Liver (tissue), 9 donors: ENCODE data around the gene CHSY1. TPM values are rescaled to one million over a fixed set of nuclear protein-coding genes. Genes with fewer than 3 reads are reported as not detected.
A peak's percentile ranks its signal among the peaks of the same experiment; 100 is the strongest.

Experiments
- DNase-seq: peaks from one replicate; pipeline ENCODE4 v3.0.0-alpha.2; 2017; ENCODE audit warnings: low spot score
- H3K27ac ChIP-seq, 2 donors: one replicate each; pipeline ENCODE4 v1.7.0; 2013; ENCODE audit warnings: inconsistent platforms in 2 of 2, low read length in 2 of 2, control low read depth in 1 of 2, low read depth in 1 of 2, mild to moderate bottlenecking in 1 of 2
- H3K27me3 ChIP-seq, 4 donors: one replicate each; pipeline versions ENCODE4 v1.6.1 to v1.7.0; 2013; ENCODE audit warnings: low read length in 3 of 4, inconsistent platforms in 1 of 4, mild to moderate bottlenecking in 1 of 4, moderate library complexity in 1 of 4; ENCODE audit not compliant: control insufficient read depth in 4 of 4, insufficient read depth in 4 of 4
- H3K36me3 ChIP-seq, 4 donors: one replicate each; pipeline versions ENCODE4 v1.6.1 to v1.7.0; 2013; ENCODE audit warnings: low read length in 3 of 4, mild to moderate bottlenecking in 3 of 4, low read depth in 1 of 4, moderate library complexity in 1 of 4; ENCODE audit not compliant: control insufficient read depth in 4 of 4, insufficient read depth in 3 of 4
- H3K4me1 ChIP-seq, 4 donors: one replicate each; pipeline versions ENCODE4 v1.6.1 to v1.7.0; 2013; ENCODE audit warnings: low read length in 3 of 4, mild to moderate bottlenecking in 3 of 4, moderate library complexity in 1 of 4; ENCODE audit not compliant: control insufficient read depth in 4 of 4, insufficient read depth in 4 of 4
- H3K4me3 ChIP-seq, 3 donors: one replicate each; pipeline versions ENCODE4 v1.6.1 to v1.7.0; 2013; ENCODE audit warnings: low read length in 3 of 3, control low read depth in 1 of 3, low read depth in 1 of 3, mild to moderate bottlenecking in 1 of 3
- H3K9ac ChIP-seq, 2 donors: one replicate each; pipeline ENCODE4 v1.7.0; 2013; ENCODE audit warnings: low read length in 2 of 2, mild to moderate bottlenecking in 2 of 2, moderate library complexity in 2 of 2, control low read depth in 1 of 2, low read depth in 1 of 2
- H3K9me3 ChIP-seq, 4 donors: one replicate each; pipeline versions ENCODE4 v1.6.1 to v1.7.0; 2013; ENCODE audit warnings: low read length in 3 of 4; ENCODE audit not compliant: control insufficient read depth in 4 of 4
- EGR1 ChIP-seq, 2 donors: IDR thresholded peaks; 2 replicates each; pipeline ENCODE4 v1.6.1; 2016 to 2018; ENCODE audit warnings: antibody characterized with exemption in 2 of 2, low read depth in 2 of 2
- FOXA1 ChIP-seq: IDR thresholded peaks from 2 replicates; pipeline ENCODE4 v1.6.1; 2016; ENCODE audit warnings: antibody characterized with exemption
- FOXA2 ChIP-seq: IDR thresholded peaks from 2 replicates; pipeline ENCODE4 v1.6.1; 2016; ENCODE audit warnings: antibody characterized with exemption
- GABPA ChIP-seq, 2 donors: IDR thresholded peaks in 1 of 2; conservative IDR thresholded peaks in 1 of 2; 2 replicates each; pipeline ENCODE4 v1.6.1; 2016; ENCODE audit warnings: antibody characterized with exemption in 2 of 2, mild to moderate bottlenecking in 1 of 2, moderate library complexity in 1 of 2
- HNF4A ChIP-seq, 2 donors: conservative IDR thresholded peaks; 2 replicates each; pipeline ENCODE4 v1.6.1; 2016; ENCODE audit warnings: antibody characterized with exemption in 2 of 2, mild to moderate bottlenecking in 2 of 2
- JUND ChIP-seq, 2 donors: IDR thresholded peaks; 2 replicates each; pipeline ENCODE4 v1.6.1; 2016; ENCODE audit warnings: antibody characterized with exemption in 2 of 2
- RAD21 ChIP-seq, 2 donors: IDR thresholded peaks; 2 replicates each; pipeline ENCODE4 v1.6.1; 2016; ENCODE audit warnings: antibody characterized with exemption in 2 of 2, mild to moderate bottlenecking in 2 of 2
- RXRA ChIP-seq, 2 donors: IDR thresholded peaks; 2 replicates each; pipeline ENCODE4 v1.6.1; 2017 to 2018; ENCODE audit warnings: antibody characterized with exemption in 2 of 2, mild to moderate bottlenecking in 1 of 2
- TAF1 ChIP-seq: conservative IDR thresholded peaks from 2 replicates; pipeline ENCODE4 v1.6.1; 2016; ENCODE audit warnings: antibody characterized with exemption, mild to moderate bottlenecking
- YY1 ChIP-seq: IDR thresholded peaks from 2 replicates; pipeline ENCODE4 v1.6.1; 2016; ENCODE audit warnings: antibody characterized with exemption, mild to moderate bottlenecking
- WGBS: extraction: QIAGEN DNeasy Blood & Tissue Kit; methylation state at CpG from one replicate; pipeline ENCODE4 v1.1.7; 2013; 5-methylcytosine and 5-hydroxymethylcytosine counted together
- polyA plus RNA-seq, 2 donors: library from polyadenylated mRNA; stranded (reverse) in 1 of 2; unstranded in 1 of 2; fragments of 200-250 nt in 1 of 2; fragments of >200 nt in 1 of 2; fragmentation: Nextera tagmentation in 1 of 2; extraction: Ambion mirVana in 1 of 2; gene quantifications; one replicate each; pipeline versions ENCODE4 v1.2.1 to v1.2.3, GENCODE V29; 2013 to 2015
- total RNA-seq, 2 donors: library from RNA; depleted of rRNA; stranded (reverse); fragments of >200 nt; gene quantifications; one replicate each; pipeline ENCODE4 v1.2.3, GENCODE V29; 2014
- TF ChIP-seq, protein P1 (sequence below): IDR thresholded peaks from 2 replicates; pipeline ENCODE4 v1.6.1; 2016; ENCODE audit warnings: antibody characterized with exemption
- TF ChIP-seq, protein P2 (sequence below): IDR thresholded peaks from 2 replicates; pipeline ENCODE4 v1.6.1; 2016; ENCODE audit warnings: antibody characterized with exemption
- TF ChIP-seq, protein P3 (sequence below): IDR thresholded peaks from 2 replicates; pipeline ENCODE4 v1.6.1; 2016; ENCODE audit warnings: antibody characterized with exemption
- TF ChIP-seq, protein P4 (sequence below): fragments of 150-350 bp; IDR thresholded peaks from 2 replicates; pipeline ENCODE4 v1.5.1; 2017; ENCODE audit warnings: improper control_type of control experiment, low read depth, low read length; ENCODE audit not compliant: missing input control
- donor health status: healthy.
- donor health status: healthy.
- donor health status: healthy.
- donor health status: healthy.
- donor health status: healthy.

The CHSY1 gene
- total and polyA plus RNA-seq, 4 donors = 1.4 to 12.3 (median 6.6) TPM

DNA sequence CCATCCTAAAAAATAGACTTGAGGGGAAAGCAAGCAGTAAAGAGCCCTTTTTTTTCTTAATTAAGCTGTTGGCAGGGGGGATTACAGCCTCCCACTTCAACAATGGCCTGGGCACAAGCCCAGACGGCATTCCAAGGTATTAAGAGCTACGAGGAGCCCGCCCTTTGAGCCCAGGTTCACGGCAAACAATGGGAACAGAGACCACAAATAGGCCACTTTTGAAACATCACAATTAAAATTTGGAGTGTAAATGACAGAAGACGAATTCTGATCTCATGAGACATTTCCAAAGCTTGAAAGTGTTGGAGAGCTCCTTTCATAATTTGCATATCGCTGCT, 8.9 kb downstream of the CHSY1 start:
- no peak for DNase-seq
- Histone ChIP-seq H3K36me3 (no peaks in the 10 kb centered on the region), H3K27me3 (no peaks in the 10 kb centered on the region), H3K9me3 (no peaks in the 10 kb centered on the region), H3K4me1 (peaks cover 0 to 10% (median 2%) of the 10 kb centered on the region in 4 donors), H3K27ac (peak overlapping the region; percentile 17 to 47), H3K9ac (no peak overlapping the region), H3K4me3 (no peak overlapping the region)
- WGBS = 77% methylated on average over 6 of the region's 6 CpGs
- no peak for TF ChIP-seq FOXA2

DNA sequence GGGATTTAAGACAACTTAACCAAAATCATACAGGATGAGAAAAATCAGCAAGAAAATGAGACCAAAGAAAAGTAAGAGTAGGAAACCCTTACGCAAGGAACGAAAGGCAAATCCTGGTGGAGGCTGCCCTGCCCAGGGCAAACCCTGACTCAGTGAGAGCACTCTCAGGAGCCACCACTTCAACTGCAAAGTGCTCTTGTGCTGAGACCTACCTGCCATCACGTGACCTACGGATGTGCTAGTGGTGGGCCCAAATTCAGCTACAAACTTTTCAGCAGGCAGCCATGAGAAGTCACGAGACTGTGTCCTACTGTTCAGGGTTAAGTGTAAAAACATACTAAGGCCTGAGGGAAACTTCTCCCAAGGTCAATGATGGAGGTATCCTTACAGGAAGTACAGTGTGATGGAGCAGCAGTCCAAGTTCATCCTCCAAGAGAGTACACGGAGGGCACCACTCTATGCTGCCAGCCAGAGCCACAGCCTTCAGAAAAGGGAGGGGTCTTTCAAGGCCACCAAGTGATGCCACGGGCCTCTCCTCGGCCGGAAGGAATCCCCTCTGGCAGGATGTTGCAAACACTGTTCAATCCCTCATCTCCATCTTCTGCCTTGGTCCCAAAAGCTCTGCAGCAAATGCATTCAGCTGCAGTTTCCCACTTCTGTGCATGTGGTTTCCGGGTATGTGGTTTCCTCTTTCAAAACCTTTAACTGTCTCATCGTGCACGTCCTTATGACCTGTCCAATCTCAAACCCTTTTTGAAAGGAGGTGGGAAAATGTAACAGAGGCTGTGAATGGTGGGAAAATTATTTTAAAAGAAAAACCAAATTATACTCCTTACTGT, 9.5 kb downstream of the CHSY1 start:
- H3K4me3 ChIP-seq = no peak overlapping the region
- H3K27ac ChIP-seq = peak overlapping the region; percentile 17 to 64
- no peaks in the 10 kb centered on the region for H3K9me3 ChIP-seq
- H3K4me1 ChIP-seq = peaks cover 0 to 10% (median 2%) of the 10 kb centered on the region in 4 donors
- no peaks in the 10 kb centered on the region for H3K27me3 ChIP-seq
- H3K36me3 ChIP-seq = no peaks in the 10 kb centered on the region
- DNase-seq = no peak
- no peak overlapping the region for H3K9ac ChIP-seq
- 69% methylated on average over 12 of the region's 12 CpGs for WGBS
- no peak for TF ChIP-seq JUND (IDR thresholded peaks at IDR 0.05)
- TF ChIP-seq RAD21 (IDR thresholded peaks at IDR 0.05) = no peak
- no peak for TF ChIP-seq FOXA2
- TF ChIP-seq, protein P1, sequence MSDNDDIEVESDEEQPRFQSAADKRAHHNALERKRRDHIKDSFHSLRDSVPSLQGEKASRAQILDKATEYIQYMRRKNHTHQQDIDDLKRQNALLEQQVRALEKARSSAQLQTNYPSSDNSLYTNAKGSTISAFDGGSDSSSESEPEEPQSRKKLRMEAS = no peak
- TF ChIP-seq, protein P2, sequence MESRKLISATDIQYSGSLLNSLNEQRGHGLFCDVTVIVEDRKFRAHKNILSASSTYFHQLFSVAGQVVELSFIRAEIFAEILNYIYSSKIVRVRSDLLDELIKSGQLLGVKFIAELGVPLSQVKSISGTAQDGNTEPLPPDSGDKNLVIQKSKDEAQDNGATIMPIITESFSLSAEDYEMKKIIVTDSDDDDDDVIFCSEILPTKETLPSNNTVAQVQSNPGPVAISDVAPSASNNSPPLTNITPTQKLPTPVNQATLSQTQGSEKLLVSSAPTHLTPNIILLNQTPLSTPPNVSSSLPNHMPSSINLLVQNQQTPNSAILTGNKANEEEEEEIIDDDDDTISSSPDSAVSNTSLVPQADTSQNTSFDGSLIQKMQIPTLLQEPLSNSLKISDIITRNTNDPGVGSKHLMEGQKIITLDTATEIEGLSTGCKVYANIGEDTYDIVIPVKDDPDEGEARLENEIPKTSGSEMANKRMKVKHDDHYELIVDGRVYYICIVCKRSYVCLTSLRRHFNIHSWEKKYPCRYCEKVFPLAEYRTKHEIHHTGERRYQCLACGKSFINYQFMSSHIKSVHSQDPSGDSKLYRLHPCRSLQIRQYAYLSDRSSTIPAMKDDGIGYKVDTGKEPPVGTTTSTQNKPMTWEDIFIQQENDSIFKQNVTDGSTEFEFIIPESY = no peak
- TF ChIP-seq FOXA1 = no peak
- TF ChIP-seq HNF4A (conservative IDR thresholded peaks at IDR 0.05) = no peak
- no peak for TF ChIP-seq RXRA (IDR thresholded peaks at IDR 0.05)
- no peak for TF ChIP-seq TAF1
- TF ChIP-seq, protein P3, sequence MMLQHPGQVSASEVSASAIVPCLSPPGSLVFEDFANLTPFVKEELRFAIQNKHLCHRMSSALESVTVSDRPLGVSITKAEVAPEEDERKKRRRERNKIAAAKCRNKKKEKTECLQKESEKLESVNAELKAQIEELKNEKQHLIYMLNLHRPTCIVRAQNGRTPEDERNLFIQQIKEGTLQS = no peak
- no peak for TF ChIP-seq GABPA (IDR thresholded peaks at IDR 0.05 in 1 of 2, conservative IDR thresholded peaks at IDR 0.05 in 1 of 2)
- no peak for TF ChIP-seq YY1
- TF ChIP-seq, protein P4, sequence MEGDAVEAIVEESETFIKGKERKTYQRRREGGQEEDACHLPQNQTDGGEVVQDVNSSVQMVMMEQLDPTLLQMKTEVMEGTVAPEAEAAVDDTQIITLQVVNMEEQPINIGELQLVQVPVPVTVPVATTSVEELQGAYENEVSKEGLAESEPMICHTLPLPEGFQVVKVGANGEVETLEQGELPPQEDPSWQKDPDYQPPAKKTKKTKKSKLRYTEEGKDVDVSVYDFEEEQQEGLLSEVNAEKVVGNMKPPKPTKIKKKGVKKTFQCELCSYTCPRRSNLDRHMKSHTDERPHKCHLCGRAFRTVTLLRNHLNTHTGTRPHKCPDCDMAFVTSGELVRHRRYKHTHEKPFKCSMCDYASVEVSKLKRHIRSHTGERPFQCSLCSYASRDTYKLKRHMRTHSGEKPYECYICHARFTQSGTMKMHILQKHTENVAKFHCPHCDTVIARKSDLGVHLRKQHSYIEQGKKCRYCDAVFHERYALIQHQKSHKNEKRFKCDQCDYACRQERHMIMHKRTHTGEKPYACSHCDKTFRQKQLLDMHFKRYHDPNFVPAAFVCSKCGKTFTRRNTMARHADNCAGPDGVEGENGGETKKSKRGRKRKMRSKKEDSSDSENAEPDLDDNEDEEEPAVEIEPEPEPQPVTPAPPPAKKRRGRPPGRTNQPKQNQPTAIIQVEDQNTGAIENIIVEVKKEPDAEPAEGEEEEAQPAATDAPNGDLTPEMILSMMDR = no peak
- no peak for TF ChIP-seq EGR1 (IDR thresholded peaks at IDR 0.05; ENCODE audit: low read depth in 2 of 2)
